ENCODE measurements around the gene FNDC3B. TPM values are rescaled to one million over a fixed set of nuclear protein-coding genes. Genes with fewer than 3 reads are reported as not detected.

FNDC3B gene
- total and polyA plus RNA-seq, 2 of the 8 experiments (the other 6 are each of a cell fraction or from before 2014, with no cell fraction given), result 14.1 to 44.4 TPM

DNA sequence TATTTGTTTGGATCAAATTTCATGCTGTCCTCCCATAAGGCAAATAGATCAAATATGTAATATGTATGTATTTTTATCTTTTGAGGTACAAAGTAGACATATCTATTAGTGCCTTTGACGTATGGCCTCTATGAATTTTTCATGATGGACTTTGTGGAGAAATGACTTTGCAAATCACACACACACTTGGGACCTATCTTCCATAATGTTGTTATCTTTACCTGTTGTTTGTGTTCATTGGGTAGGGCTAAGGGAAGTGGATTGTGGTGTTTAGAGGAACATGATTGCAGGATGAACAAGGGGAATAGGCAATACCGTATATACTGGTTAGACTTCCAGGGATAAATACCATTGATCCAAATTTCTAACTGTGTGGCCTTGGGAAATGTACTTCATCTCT, 266.6 kb downstream of the FNDC3B start (continued):
- TF ChIP-seq SIN3A (conservative IDR thresholded peaks at IDR 0.05 in 1 of 2, IDR thresholded peaks at IDR 0.05 in 1 of 2; ENCODE audit: low read depth in 1 of 2, low read length in 2 of 2) (no peak), YY1 (IDR thresholded peaks at IDR 0.05; ENCODE audit: low read depth, low read length) (no peak), TAF7 (optimal IDR thresholded peaks at IDR 0.05; ENCODE audit: borderline replicate concordance, low read depth, low read length) (no peak), BACH1 (IDR thresholded peaks at IDR 0.05; ENCODE audit: low read length) (no peak), MAFK (IDR thresholded peaks at IDR 0.05; ENCODE audit: low read depth, low read length) (no peak), RAD21 (IDR thresholded peaks at IDR 0.05 in 1 of 2, conservative IDR thresholded peaks at IDR 0.05 in 1 of 2; ENCODE audit: low read depth in 2 of 2, low read length in 2 of 2) (no peak), TBP (IDR thresholded peaks at IDR 0.05; ENCODE audit: low read depth, low read length) (no peak)
